HFF-Myc (cell line): ENCODE measurements around the gene KIF21A.

ENCODE experiments used
- DNase-seq: peaks from one replicate; pipeline ENCODE4 v3.0.0-alpha.2; 2011; ENCODE audit warnings: low read depth; ENCODE audit errors: extremely low read depth
- H3K4me3 ChIP-seq: replicated peaks from 2 replicates; pipeline ENCODE4 v1.5.1; 2011; ENCODE audit warnings: low read depth, mild to moderate bottlenecking, control low read depth, low read length
- TF ChIP-seq, protein P1 (sequence below): IDR thresholded peaks from 2 replicates; pipeline ENCODE4 v1.5.1; 2012; ENCODE audit warnings: mild to moderate bottlenecking, low read depth, low read length, control low read depth; ENCODE audit errors: missing control alignments

KIF21A gene

DNA sequence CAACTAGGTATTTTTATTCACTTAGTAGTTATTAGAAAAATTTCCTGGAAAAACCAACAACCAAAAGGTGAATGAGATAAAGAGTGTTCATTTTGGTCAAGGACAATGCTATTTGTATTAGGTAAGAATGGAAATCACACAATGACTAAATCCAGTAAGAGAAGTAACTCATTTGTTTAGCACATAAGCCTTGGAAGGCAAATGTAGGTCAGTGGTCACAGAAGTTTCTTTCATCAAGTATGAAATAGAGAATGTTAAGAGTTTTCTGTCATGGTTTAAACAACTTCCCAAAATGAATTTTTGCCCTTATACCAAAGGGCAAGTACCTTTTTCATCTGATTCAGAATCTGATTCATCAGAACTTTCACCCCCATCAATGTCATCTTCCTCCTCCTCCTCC lies 101.7 kb downstream of the KIF21A start:
- no peak for DNase-seq
- no peak overlapping the region for H3K4me3 ChIP-seq
- TF ChIP-seq, protein P1, sequence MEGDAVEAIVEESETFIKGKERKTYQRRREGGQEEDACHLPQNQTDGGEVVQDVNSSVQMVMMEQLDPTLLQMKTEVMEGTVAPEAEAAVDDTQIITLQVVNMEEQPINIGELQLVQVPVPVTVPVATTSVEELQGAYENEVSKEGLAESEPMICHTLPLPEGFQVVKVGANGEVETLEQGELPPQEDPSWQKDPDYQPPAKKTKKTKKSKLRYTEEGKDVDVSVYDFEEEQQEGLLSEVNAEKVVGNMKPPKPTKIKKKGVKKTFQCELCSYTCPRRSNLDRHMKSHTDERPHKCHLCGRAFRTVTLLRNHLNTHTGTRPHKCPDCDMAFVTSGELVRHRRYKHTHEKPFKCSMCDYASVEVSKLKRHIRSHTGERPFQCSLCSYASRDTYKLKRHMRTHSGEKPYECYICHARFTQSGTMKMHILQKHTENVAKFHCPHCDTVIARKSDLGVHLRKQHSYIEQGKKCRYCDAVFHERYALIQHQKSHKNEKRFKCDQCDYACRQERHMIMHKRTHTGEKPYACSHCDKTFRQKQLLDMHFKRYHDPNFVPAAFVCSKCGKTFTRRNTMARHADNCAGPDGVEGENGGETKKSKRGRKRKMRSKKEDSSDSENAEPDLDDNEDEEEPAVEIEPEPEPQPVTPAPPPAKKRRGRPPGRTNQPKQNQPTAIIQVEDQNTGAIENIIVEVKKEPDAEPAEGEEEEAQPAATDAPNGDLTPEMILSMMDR, result no peak

DNA sequence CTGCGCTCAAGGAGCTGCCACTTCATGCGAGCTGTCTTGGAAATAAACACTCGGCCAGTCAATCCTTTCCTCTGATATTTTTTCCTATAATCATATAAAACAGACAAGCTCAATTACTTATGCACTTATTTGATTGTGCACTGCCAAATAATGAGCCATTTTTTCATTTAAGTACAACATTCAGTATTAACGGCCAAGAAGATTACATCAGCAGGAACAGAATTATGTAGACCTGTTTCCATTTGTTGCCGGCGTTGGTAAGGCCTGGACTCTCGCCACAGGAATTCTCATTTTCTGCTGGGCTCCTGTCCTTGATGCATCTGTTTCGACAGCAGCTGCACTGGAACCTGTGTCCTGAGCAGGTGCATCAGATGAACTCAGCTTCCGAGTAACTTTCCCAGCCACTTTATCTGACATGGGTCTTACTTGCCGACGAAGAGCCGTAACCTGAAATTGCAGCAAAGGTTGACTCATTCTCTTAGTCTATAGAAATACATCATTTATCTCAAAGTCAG lies 110.2 kb downstream of the KIF21A start:
- TF ChIP-seq, protein P1, result no peak

DNA sequence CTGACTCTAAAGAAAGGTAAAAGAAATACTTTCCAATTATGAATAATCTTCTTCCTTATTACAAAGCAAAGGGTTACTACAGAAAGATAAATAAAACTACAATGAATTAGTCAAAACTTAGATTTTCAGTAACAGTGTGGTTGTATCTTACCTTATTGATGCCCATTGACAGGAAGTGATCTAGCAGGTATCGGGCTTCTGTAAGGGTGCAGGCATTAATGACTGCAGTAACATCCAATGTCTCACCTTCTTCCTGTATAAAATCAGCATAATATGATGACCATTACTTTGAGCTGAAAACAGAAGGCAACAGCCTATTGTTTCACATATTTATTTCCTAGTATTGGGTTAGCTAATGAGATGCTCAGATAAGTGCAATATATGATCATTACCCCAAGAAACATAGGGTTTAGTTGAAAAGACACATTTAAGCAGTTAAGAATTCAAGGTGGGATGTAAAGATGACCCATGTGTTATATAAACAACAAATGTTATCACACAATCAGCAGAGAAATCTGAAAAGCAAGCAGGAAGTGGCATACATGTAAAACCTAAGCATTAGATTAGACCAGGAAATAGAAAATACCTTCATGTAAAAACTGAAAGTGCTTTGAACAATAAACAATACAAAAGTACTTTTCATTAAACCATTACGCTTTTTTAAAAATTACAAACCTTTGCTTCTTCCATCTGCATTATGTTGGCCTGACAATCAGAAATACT lies 111.2 kb downstream of the KIF21A start:
- no peak overlapping the region for H3K4me3 ChIP-seq
- DNase-seq, result no peak
- TF ChIP-seq, protein P1, result no peak

More for the DNA sequence above, 110.2 kb downstream of the KIF21A start:
- no peak for DNase-seq
- H3K4me3 ChIP-seq, result no peak overlapping the region

DNA sequence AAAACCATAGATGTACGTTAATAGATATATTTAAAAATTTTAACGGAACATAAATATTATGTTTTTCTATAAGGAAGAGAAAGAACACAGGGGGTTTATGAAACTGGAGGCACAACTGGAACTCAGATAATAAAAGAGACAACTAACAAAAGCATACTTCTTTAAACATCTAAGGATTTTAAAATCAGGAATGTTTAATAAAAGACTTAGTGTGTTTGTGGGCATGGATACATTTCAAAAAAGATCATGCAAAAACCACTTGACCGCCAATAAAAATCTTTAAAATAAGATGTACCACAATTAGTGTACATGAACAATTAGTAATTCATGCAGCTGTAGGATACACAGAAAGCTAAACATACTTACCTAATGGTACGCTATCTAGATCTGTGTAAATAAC lies 113.0 kb downstream of the KIF21A start:
- TF ChIP-seq, protein P1, result no peak
- no peak for DNase-seq
- no peak overlapping the region for H3K4me3 ChIP-seq

DNA sequence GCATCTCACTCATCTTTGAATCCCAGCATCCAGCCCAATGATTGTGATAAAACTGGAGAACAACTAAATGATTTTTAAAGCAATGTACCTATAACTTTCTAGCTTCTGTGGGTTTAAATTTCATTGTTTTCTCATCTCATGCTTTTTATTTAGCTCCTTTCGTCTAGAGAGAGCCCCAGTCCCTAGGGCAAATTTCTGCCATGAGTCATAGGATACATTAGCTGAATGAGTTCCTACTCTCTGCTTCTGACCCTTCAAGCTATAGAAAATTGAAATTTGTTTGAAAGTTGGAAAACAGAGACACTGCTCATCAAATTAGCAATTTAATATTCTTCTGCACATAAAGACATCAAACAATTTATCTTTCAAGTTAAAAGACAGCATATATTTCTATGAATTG lies 113.9 kb downstream of the KIF21A start:
- TF ChIP-seq, protein P1, result no peak
- DNase-seq, result no peak
- no peak overlapping the region for H3K4me3 ChIP-seq

DNA sequence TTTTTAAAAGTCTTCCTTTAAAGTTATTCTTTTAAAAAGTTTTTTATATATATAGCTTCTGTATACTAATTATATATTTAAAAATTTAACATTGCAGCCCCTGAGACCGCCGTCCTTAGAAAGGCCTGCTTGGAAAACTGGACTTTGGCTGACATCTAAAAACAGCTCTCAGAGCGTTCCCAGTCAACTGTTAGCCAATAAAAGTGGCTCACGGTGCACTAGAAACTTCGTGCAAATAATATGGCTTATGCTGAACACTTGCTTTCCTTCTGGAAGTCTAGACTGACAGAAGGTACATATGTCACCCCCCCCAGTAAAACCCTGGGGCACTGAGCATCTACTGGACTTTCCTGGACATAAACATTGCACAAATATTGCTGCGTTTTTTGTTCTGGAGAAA lies 115.0 kb downstream of the KIF21A start:
- TF ChIP-seq, protein P1, result no peak

More for the DNA sequence above, 115.0 kb downstream of the KIF21A start:
- H3K4me3 ChIP-seq, result no peak overlapping the region
- no peak for DNase-seq
